HG03039 (cell line): ENCODE results near the gene PBOV1.

Experiments
- ATAC-seq: cut with Tn5 transposase; IDR thresholded peaks from one replicate; pipeline ENCODE4 v1.9.1; 2021; ENCODE audit warnings: mild to moderate bottlenecking, moderate library complexity; ENCODE audit not compliant: unreplicated experiment

The PBOV1 gene

DNA sequence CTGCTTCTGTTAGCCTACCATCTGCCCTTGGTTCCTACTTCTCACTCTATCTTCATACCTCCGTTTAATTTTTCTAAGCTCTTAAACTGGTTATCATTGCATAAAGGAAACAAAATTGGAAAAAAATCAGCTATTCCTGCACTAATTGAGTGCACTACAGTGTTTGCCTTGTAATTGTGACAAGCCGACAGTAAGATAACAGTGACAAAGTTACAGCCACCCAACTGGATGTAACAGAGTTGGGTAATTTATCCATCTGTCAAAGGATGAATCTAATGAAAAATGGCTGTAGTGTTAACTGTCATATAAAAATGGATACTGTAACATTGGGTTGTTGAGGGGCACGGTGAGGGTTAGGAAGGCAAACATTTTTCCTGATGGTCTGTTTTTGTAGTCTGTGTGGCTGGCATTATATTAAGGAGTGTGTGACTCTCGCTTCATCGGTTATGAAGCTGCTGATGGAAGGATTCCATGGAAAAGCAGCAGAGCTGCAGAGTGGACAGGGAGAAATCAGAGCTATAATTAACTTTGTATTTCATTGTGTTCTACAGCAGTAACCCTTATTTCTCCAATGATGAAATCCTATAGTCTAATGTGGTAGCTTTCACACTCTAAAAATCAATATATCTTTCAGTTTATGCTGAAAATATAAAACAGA, 12.7 kb downstream of the PBOV1 start:
- no peak for ATAC-seq

DNA sequence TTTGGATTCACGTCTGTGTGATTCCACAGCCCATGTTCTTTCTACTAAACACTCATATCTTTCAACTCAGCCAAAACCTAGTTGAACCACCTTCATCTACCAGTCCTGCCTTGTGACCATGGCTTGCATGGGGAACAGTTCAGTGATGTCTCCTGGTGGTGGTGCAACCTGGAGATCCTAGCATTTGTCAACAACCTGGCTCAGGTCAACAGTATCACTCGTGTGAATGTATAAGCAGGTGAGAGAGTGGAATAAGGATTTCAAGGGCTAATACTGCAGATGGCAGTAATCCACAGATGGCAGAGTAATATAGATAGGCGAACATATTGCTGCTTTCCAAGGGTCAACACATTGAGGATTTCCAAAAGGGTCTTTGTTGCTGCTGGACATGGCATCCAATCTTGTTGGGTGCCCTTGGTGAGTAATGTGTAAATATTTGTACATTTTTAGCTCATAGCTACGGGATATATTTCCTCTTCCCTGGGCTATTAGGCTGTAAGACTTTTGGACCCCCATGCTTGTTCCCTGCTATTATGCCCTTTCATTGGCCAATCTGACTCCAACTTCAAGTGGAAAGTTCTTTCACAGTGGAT, 13.4 kb downstream of the PBOV1 start:
- ATAC-seq = no peak

DNA sequence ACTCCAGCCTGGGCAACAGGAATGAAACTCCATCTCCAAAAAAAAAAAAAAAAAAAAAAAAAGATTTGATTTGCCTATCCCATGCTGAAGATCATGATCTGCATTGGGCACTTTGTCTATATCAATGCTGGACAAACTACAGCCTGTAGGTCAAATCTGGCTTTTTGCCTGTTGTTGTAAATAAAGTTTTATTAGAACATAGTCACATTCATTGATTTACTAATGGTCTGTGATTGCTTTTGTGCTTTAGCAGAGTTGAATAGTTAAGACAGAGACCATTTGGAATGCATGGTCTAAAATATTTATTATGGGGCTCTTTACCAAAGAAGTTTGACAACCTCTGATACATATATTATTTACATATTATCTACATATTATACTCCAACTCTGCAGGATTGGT, 14.0 kb downstream of the PBOV1 start:
- ATAC-seq = no peak

DNA sequence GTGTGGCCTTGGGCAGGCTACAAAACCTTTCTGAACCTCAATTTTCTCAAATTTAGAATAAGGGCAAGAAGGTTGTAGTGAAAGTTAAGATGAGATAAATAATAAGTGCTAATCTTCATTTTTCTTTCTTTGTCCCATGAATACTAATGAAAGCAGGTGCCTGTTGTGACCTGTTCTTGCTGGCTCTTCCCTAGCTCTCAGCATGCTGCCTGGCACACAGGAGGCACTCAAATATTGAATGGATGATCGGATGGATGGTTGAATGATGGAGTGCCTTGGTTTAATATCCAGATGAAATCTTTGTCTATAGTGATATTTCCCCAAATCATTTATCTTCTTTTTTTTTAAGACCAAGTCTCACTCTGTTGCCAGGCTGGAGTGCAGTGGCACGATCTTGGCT, 15.0 kb downstream of the PBOV1 start:
- ATAC-seq = no peak

DNA sequence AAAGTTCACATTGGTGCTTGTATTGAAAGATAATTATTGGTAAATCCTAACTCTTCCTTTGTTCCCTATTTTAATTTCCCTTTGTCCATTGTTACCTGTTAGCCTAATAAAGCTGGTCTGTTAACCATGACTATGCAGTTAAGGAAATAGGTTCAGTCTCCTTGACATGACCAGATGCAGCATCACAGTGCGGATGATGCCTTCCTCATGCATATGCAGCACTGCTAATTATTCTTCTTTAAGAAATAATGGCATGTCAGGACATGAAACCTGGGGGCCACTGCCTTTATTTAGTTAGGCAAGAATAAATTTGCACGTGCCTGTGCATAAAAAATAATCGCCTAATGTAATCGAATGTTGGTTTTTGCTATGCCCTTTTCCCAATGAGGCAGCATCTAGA, 16.5 kb downstream of the PBOV1 start:
- ATAC-seq = no peak

DNA sequence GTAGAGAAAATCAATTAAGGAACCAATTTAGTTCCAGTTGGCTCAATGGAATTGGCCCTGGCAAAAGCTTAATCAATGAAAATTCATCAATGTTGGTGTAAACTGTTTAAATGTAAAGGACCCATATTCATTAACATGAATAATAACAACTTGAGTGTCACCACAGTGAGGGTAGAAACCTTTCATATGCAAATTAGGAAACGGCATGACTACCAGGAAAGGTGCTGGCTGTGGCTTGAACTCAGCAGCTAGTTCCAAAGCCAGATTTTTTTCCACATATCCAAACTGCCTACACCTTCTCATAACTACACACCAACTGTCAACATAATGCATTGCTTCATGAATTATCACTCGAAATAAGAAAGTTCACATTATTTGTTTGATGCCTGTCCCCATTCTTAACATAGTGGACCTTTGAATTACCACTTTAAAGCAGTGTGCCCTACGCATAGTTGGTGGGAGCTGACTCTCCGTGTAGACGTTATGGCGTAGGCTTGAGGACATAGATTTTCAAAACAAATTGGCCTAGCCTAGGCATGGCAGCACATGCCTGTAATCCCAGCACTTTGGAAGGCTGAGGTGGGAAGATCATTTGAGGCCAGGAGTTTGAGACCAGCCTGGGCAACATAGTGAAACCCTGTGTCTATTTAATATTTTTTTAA, 19.7 kb downstream of the PBOV1 start:
- no peak for ATAC-seq

DNA sequence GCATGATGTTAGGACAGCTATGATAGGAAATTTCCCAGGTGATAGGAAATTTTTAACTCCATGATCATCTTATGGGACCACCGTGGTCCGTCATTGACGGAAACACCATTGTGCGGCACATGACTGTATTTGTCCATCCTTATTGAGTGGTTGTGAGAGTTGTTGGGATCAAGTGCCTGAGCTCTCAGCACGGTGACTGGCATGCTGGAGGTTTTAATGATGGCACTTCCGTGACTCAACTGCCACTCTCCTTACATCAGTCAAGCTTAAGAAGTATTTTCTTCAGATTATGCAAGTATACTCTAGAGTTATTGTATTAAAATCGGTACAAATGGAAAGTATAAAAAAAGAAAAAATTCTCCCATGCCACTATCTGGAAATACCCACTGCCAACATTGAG, 20.7 kb downstream of the PBOV1 start:
- no peak for ATAC-seq

DNA sequence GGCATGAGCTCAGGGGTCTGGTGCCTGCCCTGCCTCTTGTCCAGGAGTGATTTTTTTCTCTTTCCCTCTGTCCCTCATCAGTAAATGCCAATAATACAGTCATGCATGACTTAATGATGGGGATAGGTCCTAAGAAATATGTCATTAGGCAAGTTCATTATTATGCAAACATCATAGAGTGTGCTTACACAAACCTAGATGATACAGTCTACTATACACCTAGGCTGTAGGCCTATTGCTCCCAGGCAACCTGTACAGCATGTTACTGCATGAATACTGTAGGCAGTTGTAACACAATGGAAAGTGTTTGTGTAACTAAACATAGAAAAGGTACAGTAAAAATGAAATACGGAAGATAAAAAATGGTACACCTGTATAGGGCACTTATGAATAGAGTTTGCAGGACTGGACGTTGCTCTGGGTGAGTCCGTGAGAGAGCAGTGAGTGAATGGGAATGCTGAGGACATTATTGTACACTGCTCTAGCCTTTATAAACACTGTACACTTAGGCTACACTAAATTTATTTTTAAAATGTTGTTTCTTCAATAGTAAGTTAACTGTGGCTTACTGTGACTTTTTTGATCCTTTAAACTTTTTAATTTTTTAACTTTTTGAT, 22.1 kb downstream of the PBOV1 start:
- no peak for ATAC-seq

DNA sequence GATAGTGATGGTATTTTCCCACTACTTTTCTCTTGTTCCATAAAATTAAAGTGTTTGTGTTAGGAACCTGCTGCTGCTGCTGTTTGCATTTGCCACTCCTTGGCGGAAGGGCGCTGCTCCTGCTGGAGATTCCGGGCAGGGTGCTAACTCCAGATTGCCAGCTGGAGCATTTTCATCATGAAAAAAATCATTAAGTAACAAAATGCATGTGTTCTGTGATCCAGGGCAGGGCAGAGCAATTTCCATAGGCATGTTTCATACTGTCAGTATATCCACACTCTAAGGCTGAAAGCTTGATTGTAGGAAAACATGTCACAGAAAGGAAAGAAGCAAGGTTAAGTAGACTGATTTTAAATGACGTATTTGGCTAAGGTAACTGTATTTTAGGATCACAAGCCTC, 24.0 kb downstream of the PBOV1 start:
- ATAC-seq = no peak

DNA sequence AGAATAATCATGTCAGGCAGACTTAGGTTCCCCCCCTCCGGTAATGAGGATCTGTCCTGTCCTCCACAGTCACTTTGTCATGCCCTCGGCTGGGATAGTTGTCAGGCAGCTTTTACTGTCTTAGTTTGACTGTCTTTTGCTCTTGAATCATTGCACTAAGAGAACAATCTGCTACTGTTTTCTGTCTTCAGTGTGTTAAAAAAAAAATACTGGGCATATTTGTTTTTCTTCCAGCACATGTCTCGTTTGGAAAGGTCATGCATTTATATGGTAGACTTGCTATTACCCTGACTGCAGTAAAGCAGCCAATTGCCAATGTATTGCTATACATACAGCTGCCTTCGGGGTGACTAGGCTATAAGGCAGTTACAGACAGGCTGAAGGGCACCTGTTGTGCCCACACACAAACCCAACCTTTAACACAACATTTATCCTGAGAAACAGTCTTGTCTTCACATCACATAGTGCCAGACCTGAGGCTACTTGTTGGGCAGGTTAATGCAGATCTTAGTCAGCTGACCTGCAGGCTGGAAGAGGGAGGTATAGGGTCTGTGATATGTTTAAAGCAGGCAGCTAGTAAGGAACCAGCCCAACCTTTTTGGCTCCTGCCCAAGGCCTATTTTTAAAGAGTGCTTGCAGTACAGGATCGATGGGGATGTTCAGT, 29.9 kb downstream of the PBOV1 start:
- ATAC-seq = no peak

GRCh38 chr6:138187156-138187555, 31.1 kb downstream of the PBOV1 start:
- no peak for ATAC-seq

GRCh38 chr6:138184230-138184629, 34.1 kb downstream of the PBOV1 start:
- no peak for ATAC-seq

DNA sequence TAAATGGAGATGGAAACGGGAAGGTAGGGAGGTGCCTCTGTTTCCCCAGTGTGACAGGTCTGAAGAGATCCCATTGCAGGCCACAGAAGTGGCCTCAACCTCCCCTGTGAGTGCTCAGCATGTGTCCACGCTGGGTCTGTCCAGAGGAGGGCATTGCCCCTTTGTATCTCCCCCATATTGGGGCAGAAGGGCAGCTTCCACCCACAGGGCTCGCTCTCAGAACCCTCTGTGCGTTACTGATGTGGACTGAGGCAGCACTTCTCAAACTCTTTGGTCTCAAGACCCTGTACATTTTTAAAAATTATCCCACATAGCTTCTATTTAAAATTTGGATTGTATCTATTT, 34.5 kb downstream of the PBOV1 start:
- ATAC-seq = no peak

- ATAC-seq = no peak
These were observed 35.1 kb downstream of the PBOV1 start for GRCh38 chr6:138182939-138183789.

DNA sequence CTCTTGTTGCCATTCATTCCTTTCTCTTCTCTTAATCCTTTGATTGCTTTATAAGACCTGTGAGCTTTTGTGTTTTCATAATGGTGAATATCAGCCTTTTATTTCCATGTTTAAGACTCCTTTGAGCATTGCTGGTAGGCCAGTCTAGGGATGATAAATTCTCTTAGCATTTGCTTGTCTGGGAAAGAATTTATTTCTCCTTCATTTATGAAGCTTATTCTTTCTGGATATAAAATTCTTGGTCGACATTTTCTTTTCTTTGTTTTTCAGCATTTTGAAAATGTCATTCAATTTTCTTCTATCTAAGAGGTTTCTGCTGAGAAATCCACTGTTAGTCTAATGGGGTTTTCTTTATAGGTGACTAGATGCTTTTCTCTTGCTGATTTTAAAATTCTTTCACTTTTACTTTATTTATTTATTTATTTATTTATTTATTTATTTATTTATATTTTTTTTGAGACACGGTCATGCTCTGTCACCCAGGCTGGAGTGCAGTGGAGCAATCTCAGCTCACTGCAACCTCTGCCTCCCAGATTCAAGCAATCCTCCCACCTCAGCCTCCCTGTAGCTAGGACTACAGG, 41.5 kb downstream of the PBOV1 start:
- no peak for ATAC-seq

DNA sequence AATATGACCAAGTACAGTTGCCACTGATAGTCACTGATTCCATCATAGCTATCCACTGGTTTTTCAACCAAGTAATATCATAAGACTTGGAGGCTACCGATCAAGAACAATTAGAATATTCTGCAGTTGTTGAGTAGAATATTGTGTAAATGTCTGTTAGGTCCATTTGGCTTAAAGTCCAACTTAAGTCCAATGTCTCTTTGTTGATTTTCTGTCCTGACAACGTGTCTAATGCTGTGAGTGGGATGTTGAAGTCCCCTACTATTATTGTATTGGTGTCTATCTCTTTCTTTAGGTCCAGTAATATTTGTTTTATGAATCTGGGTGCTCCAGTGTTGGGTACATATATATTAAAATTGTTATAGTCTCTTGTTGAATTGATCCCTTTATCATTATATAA, 42.7 kb downstream of the PBOV1 start:
- ATAC-seq = no peak
